22Rv1 (cell line): ENCODE results near the gene TTC14.

Experiments used
- H3K27ac ChIP-seq: fragments of 450-650 bp; 2 replicates; pipeline ENCODE4 v1.5.1; 2017
- CTCF ChIP-seq: fragments of 450-650 bp; IDR thresholded peaks from 2 replicates; pipeline ENCODE4 v1.5.1; 2017; ENCODE audit warnings: mild to moderate bottlenecking
- ZFX ChIP-seq: fragments of 450-650 bp; IDR thresholded peaks from 2 replicates; pipeline ENCODE4 v1.6.1; 2017; ENCODE audit warnings: antibody characterized with exemption, borderline replicate concordance

The TTC14 gene

GRCh38 chr3:180601688-180602666 lies at the start of gene TTC14:
Gene TTC14 (plus strand): TSS chr3:180602163. CDS start chr3:180602262, 99 bp downstream.
- TF ChIP-seq ZFX (no peak), CTCF (peak; percentile 23)
- H3K27ac ChIP-seq, result peak within 1 kb of the TSS; percentile 86

GRCh38 chr3:180563406-180563805 lies 38.6 kb upstream of the TTC14 start:
- TF ChIP-seq CTCF, result no peak
- TF ChIP-seq ZFX, result no peak
- no peak overlapping the region for H3K27ac ChIP-seq

GRCh38 chr3:180564676-180565075 lies 37.3 kb upstream of the TTC14 start:
- TF ChIP-seq ZFX, result no peak
- TF ChIP-seq CTCF, result no peak
- no peak overlapping the region for H3K27ac ChIP-seq

- TF ChIP-seq CTCF, result no peak
- TF ChIP-seq ZFX, result no peak
- no peak overlapping the region for H3K27ac ChIP-seq
These were observed 31.7 kb upstream of the TTC14 start for GRCh38 chr3:180570238-180570637.

GRCh38 chr3:180571831-180572598 lies 29.9 kb upstream of the TTC14 start:
- no peak overlapping the region for H3K27ac ChIP-seq
- TF ChIP-seq CTCF (no peak), ZFX (no peak)

GRCh38 chr3:180575571-180575970 lies 26.4 kb upstream of the TTC14 start:
- TF ChIP-seq CTCF, result no peak
- no peak for TF ChIP-seq ZFX
- no peak overlapping the region for H3K27ac ChIP-seq

GRCh38 chr3:180580934-180581333 lies 21.0 kb upstream of the TTC14 start:
- no peak for TF ChIP-seq ZFX
- TF ChIP-seq CTCF, result no peak
- no peak overlapping the region for H3K27ac ChIP-seq
